H9 (cell line): Measurements from ENCODE around the gene TBC1D3B. TPM values are rescaled to one million over a fixed set of nuclear protein-coding genes. Genes with fewer than 3 reads are reported as not detected.

Experiments used
- DNase-seq: peaks from one replicate; pipeline ENCODE4 v3.0.0-alpha.2; 2017
- H2AFZ ChIP-seq: one replicate; pipeline ENCODE4 v1.6.1; 2013; ENCODE audit warnings: mild to moderate bottlenecking, low read length, control low read depth, moderate library complexity
- H2AK5ac ChIP-seq: 2 replicates; pipeline ENCODE4 v1.6.1; 2013; ENCODE audit warnings: low read length, control low read depth, mixed read lengths; ENCODE audit not compliant: insufficient read length
- H2BK120ac ChIP-seq: one replicate; pipeline ENCODE4 v1.6.1; 2013; ENCODE audit warnings: low read depth, mild to moderate bottlenecking, low read length, control low read depth, inconsistent platforms; ENCODE audit not compliant: poor library complexity, severe bottlenecking
- H2BK12ac ChIP-seq: 2 replicates; pipeline ENCODE4 v1.6.1; 2013; ENCODE audit warnings: low read length, control low read depth, mixed read lengths, low read depth; ENCODE audit not compliant: insufficient read length
- H2BK15ac ChIP-seq: 2 replicates; pipeline ENCODE4 v1.6.1; 2013; ENCODE audit warnings: low read depth, low read length, control low read depth
- H2BK20ac ChIP-seq: one replicate; pipeline ENCODE4 v1.6.1; 2013; ENCODE audit warnings: low read depth, mild to moderate bottlenecking, low read length, control low read depth, inconsistent platforms; ENCODE audit not compliant: poor library complexity, severe bottlenecking
- H2BK5ac ChIP-seq: 2 replicates; pipeline ENCODE4 v1.6.1; 2013; ENCODE audit warnings: low read length, control low read depth, mixed read lengths; ENCODE audit not compliant: insufficient read length
- H3K14ac ChIP-seq: 2 replicates; pipeline ENCODE4 v1.6.1; 2013; ENCODE audit warnings: low read length, control low read depth; ENCODE audit not compliant: insufficient read depth
- H3K18ac ChIP-seq: 2 replicates; pipeline ENCODE4 v1.6.1; 2013; ENCODE audit warnings: low read depth, mild to moderate bottlenecking, mixed read lengths, low read length, control low read depth; ENCODE audit not compliant: insufficient read length
- H3K23ac ChIP-seq: 2 replicates; pipeline ENCODE4 v1.6.1; 2013; ENCODE audit warnings: low read length, control low read depth, mixed read lengths, low read depth; ENCODE audit not compliant: insufficient read length
- H3K23me2 ChIP-seq: 2 replicates; pipeline ENCODE4 v1.6.1; 2013; ENCODE audit warnings: low read depth, mild to moderate bottlenecking, mixed read lengths, low read length, control low read depth; ENCODE audit not compliant: insufficient read length, poor library complexity, severe bottlenecking
- H3K27ac ChIP-seq: 2 replicates; pipeline ENCODE4 v1.5.1; 2013; ENCODE audit warnings: low read length, control low read depth, mixed read lengths, low read depth; ENCODE audit not compliant: insufficient read length
- H3K27me3 ChIP-seq: 2 replicates; pipeline ENCODE4 v1.6.1; 2013; ENCODE audit warnings: low read length, control low read depth, inconsistent platforms; ENCODE audit not compliant: insufficient read depth
- H3K4ac ChIP-seq: 2 replicates; pipeline ENCODE4 v1.6.1; 2013; ENCODE audit warnings: low read depth, mild to moderate bottlenecking, control low read depth, inconsistent platforms, low read length, moderate library complexity
- H3K4me1 ChIP-seq: 2 replicates; pipeline ENCODE4 v1.6.1; 2013; ENCODE audit warnings: low read length, control low read depth, inconsistent platforms; ENCODE audit not compliant: insufficient read depth
- H3K4me2 ChIP-seq: 2 replicates; pipeline ENCODE4 v1.6.1; 2013; ENCODE audit warnings: low read length, control low read depth, mixed read lengths; ENCODE audit not compliant: insufficient read length, insufficient read depth
- H3K56ac ChIP-seq: 2 replicates; pipeline ENCODE4 v1.6.1; 2013; ENCODE audit warnings: low read depth, mild to moderate bottlenecking, mixed read lengths, low read length, control low read depth; ENCODE audit not compliant: insufficient read length
- H3K79me1 ChIP-seq: 2 replicates; pipeline ENCODE4 v1.6.1; 2013; ENCODE audit warnings: low read depth, mild to moderate bottlenecking, moderate library complexity, low read length, control low read depth, inconsistent platforms; ENCODE audit not compliant: insufficient read depth, poor library complexity, severe bottlenecking
- H3K79me2 ChIP-seq: 2 replicates; pipeline ENCODE4 v1.6.1; 2013; ENCODE audit warnings: low read length, control low read depth, inconsistent platforms; ENCODE audit not compliant: insufficient read depth
- H3K9ac ChIP-seq: 2 replicates; pipeline ENCODE4 v1.6.1; 2013; ENCODE audit warnings: low read length, control low read depth, mixed read lengths; ENCODE audit not compliant: insufficient read length; ENCODE audit errors: extremely low read depth
- H3K9me3 ChIP-seq: one replicate; pipeline ENCODE4 v1.6.1; 2013; ENCODE audit warnings: low read depth, low read length, inconsistent platforms; ENCODE audit not compliant: control insufficient read depth
- H3T11ph ChIP-seq: one replicate; pipeline ENCODE4 v1.6.1; 2013; ENCODE audit warnings: mild to moderate bottlenecking, low read length, control low read depth, inconsistent platforms
- H4K20me1 ChIP-seq: one replicate; pipeline ENCODE4 v1.6.1; 2013; ENCODE audit not compliant: control insufficient read depth, insufficient read length, insufficient read depth
- H4K5ac ChIP-seq: 2 replicates; pipeline ENCODE4 v1.6.1; 2013; ENCODE audit warnings: low read depth, mild to moderate bottlenecking, mixed read lengths, low read length, control low read depth; ENCODE audit not compliant: insufficient read length
- H4K8ac ChIP-seq: replicated peaks from 2 replicates; pipeline ENCODE4 v1.6.1; 2013; ENCODE audit warnings: low read length, control low read depth, mixed read lengths, low read depth; ENCODE audit not compliant: insufficient read length
- H4K91ac ChIP-seq: 2 replicates; pipeline ENCODE4 v1.6.1; 2013; ENCODE audit warnings: low read depth, mild to moderate bottlenecking, moderate library complexity, mixed read lengths, low read length, control low read depth; ENCODE audit not compliant: insufficient read length
- H3K27ac Mint-ChIP-seq, 3 experiments: 2 replicates in 2 of 3; 3 replicates in 1 of 3; pipeline ENCODE4 v1.8.0; 2020 to 2021; ENCODE audit warnings: mixed read lengths in 3 of 3, mild to moderate bottlenecking in 1 of 3, moderate library complexity in 1 of 3
- H3K27me3 Mint-ChIP-seq: 2 replicates; pipeline ENCODE4 v1.8.0; 2021; ENCODE audit warnings: low read depth, mild to moderate bottlenecking, moderate library complexity, mixed read lengths
- H3K36me3 Mint-ChIP-seq, 3 experiments: 2 replicates in 2 of 3; 3 replicates in 1 of 3; pipeline ENCODE4 v1.8.0; 2020 to 2021; ENCODE audit warnings: low read depth in 3 of 3, mixed read lengths in 3 of 3; ENCODE audit not compliant: insufficient read depth in 1 of 3
- H3K4me1 Mint-ChIP-seq, 2 experiments: 2 replicates each; pipeline ENCODE4 v1.8.0; 2020; ENCODE audit warnings: mixed read lengths in 2 of 2
- H3K4me3 Mint-ChIP-seq, 2 experiments: 2 replicates in 1 of 2; 3 replicates in 1 of 2; pipeline ENCODE4 v1.8.0; 2020 to 2021; ENCODE audit warnings: mild to moderate bottlenecking in 2 of 2, mixed read lengths in 2 of 2, moderate library complexity in 1 of 2
- H3K9me3 Mint-ChIP-seq, 2 experiments: 2 replicates in 1 of 2; 3 replicates in 1 of 2; pipeline ENCODE4 v1.8.0; 2020; ENCODE audit warnings: mild to moderate bottlenecking in 2 of 2, mixed read lengths in 2 of 2, moderate library complexity in 1 of 2
- WGBS: extraction: QIAGEN DNeasy Blood & Tissue Kit; methylation state at CpG from one replicate; pipeline ENCODE4 v1.1.7; 2013; ENCODE audit warnings: missing lambda C conversion rate, low lambda C conversion rate, mixed read lengths; ENCODE audit not compliant: insufficient read length; ENCODE audit errors: extremely low coverage; 5-methylcytosine and 5-hydroxymethylcytosine counted together
- total RNA-seq: library from RNA; stranded (reverse); gene quantifications from 2 replicates; pipeline ENCODE4 v1.2.1, GENCODE V29; 2021
- TF ChIP-seq, protein P1 (sequence below): fragments of 200-600 bp; sonication (generic); conservative IDR thresholded peaks from 3 replicates; pipeline ENCODE4 v1.8.0; 2021; ENCODE audit warnings: antibody characterized with exemption, mild to moderate bottlenecking

Gene TBC1D3B
- total RNA-seq, 1 experiment from 2014 or later, result 8.8 TPM

- H3K79me2 ChIP-seq, result no peaks in the 10 kb centered on the region
- H3K79me1 ChIP-seq, result no peaks in the 10 kb centered on the region
- H3K27ac Mint-ChIP-seq, result no peak overlapping the region
These were observed 32.4 kb downstream of the TBC1D3B start for GRCh38 chr17:36144014-36144413.

More at GRCh38 chr17:36144014-36144413, 32.4 kb downstream of the TBC1D3B start:
- Histone ChIP-seq H3K9me3 (no peaks in the 10 kb centered on the region), H2BK12ac (no peak overlapping the region), H3K14ac (no peak overlapping the region), H4K5ac (no peak overlapping the region), H2BK15ac (no peak overlapping the region), H2BK120ac (no peak overlapping the region), H4K91ac (no peak overlapping the region), H3K27ac (no peak overlapping the region), H2AFZ (no peak overlapping the region), H3K27me3 (no peaks in the 10 kb centered on the region), H3K4ac (no peak overlapping the region), H3K18ac (no peak overlapping the region), H3T11ph (no peak overlapping the region), H3K23me2 (no peaks in the 10 kb centered on the region), H4K8ac (no peak overlapping the region), H2AK5ac (no peak overlapping the region), H3K56ac (no peak overlapping the region), H3K23ac (no peak overlapping the region), H3K9ac (no peak overlapping the region), H4K20me1 (no peaks in the 10 kb centered on the region), H2BK5ac (no peak overlapping the region), H2BK20ac (no peak overlapping the region), H3K4me1 (no peaks in the 10 kb centered on the region), H3K4me2 (no peak overlapping the region)
- WGBS, result no CpG with 5 or more reads among the region's 2 CpGs
- Mint-ChIP-seq H3K36me3 (no peaks in the 10 kb centered on the region), H3K4me3 (no peak overlapping the region), H3K9me3 (no peaks in the 10 kb centered on the region), H3K27me3 (peaks cover 34% of the 10 kb centered on the region), H3K4me1 (peaks cover 8 to 16% of the 10 kb centered on the region in 2 experiments)
- TF ChIP-seq, protein P1, sequence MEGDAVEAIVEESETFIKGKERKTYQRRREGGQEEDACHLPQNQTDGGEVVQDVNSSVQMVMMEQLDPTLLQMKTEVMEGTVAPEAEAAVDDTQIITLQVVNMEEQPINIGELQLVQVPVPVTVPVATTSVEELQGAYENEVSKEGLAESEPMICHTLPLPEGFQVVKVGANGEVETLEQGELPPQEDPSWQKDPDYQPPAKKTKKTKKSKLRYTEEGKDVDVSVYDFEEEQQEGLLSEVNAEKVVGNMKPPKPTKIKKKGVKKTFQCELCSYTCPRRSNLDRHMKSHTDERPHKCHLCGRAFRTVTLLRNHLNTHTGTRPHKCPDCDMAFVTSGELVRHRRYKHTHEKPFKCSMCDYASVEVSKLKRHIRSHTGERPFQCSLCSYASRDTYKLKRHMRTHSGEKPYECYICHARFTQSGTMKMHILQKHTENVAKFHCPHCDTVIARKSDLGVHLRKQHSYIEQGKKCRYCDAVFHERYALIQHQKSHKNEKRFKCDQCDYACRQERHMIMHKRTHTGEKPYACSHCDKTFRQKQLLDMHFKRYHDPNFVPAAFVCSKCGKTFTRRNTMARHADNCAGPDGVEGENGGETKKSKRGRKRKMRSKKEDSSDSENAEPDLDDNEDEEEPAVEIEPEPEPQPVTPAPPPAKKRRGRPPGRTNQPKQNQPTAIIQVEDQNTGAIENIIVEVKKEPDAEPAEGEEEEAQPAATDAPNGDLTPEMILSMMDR, result no peak
- DNase-seq, result no peak
